SK-N-SH treated with all-trans-retinoic acid at 6 μM for 48 hours (cell line): ENCODE results near the gene ZNF805.

Source experiments
- ATAC-seq: fragments of 200-7000 bp; cut with Tn5 transposase; 3 replicates; pipeline ENCODE4 v1.9.1; 2020; ENCODE audit warnings: mild to moderate bottlenecking, moderate library complexity
- ARNTL ChIP-seq: fragments of 450-650 bp; formaldehyde crosslinking; IDR thresholded peaks from 2 replicates; pipeline ENCODE4 v1.5.0; 2020; ENCODE audit warnings: low read depth, mild to moderate bottlenecking, moderate library complexity, borderline replicate concordance
- BACH2 ChIP-seq: fragments of 250-450 bp; sonication (Bioruptor Pico); IDR thresholded peaks from 2 replicates; pipeline ENCODE4 v1.9.0; 2021; ENCODE audit warnings: mild to moderate bottlenecking, borderline replicate concordance
- CSDC2 ChIP-seq: fragments of 250-450 bp; sonication (Bioruptor Pico); IDR thresholded peaks from 2 replicates; pipeline ENCODE4 v1.5.0; 2020; ENCODE audit warnings: mild to moderate bottlenecking, moderate library complexity
- GLIS3 ChIP-seq: fragments of 250-450 bp; sonication (Bioruptor Pico); IDR thresholded peaks from 2 replicates; pipeline ENCODE4 v1.5.0; 2020; ENCODE audit warnings: mild to moderate bottlenecking, moderate library complexity
- ISL1 ChIP-seq: fragments of 250-450 bp; sonication (Bioruptor Pico); IDR thresholded peaks from 2 replicates; pipeline ENCODE4 v2.1.2; 2022; ENCODE audit warnings: mild to moderate bottlenecking, moderate library complexity
- OSR1 ChIP-seq: fragments of 250-450 bp; sonication (Bioruptor Pico); IDR thresholded peaks from 2 replicates; pipeline ENCODE4 v1.8.0; 2022; ENCODE audit warnings: moderate library complexity, mild to moderate bottlenecking, inconsistent platforms
- PPARA ChIP-seq: fragments of 250-450 bp; sonication (Bioruptor Pico); IDR thresholded peaks from 2 replicates; pipeline ENCODE4 v1.5.0; 2020; ENCODE audit warnings: mild to moderate bottlenecking, borderline replicate concordance
- RARB ChIP-seq: fragments of 250-450 bp; sonication (Bioruptor Pico); IDR thresholded peaks from 2 replicates; pipeline ENCODE4 v1.8.0; 2021; ENCODE audit warnings: mild to moderate bottlenecking, moderate library complexity
- SNAI2 ChIP-seq: fragments of 250-450 bp; sonication (Bioruptor Pico); IDR thresholded peaks from 2 replicates; pipeline ENCODE4 v1.5.0; 2020; ENCODE audit warnings: mild to moderate bottlenecking, moderate library complexity
- TCF4 ChIP-seq: fragments of 250-450 bp; sonication (Bioruptor Pico); IDR thresholded peaks from 2 replicates; pipeline ENCODE4 v1.8.0; 2021; ENCODE audit warnings: mild to moderate bottlenecking, moderate library complexity, borderline replicate concordance
- TOX ChIP-seq: fragments of 250-450 bp; sonication (Bioruptor Pico); IDR thresholded peaks from 2 replicates; pipeline ENCODE4 v1.8.0; 2021; ENCODE audit warnings: mild to moderate bottlenecking, moderate library complexity, borderline replicate concordance
- ZC3H10 ChIP-seq: fragments of 250-450 bp; sonication (Bioruptor Pico); IDR thresholded peaks from 2 replicates; pipeline ENCODE4 v1.5.1; 2021; ENCODE audit warnings: mild to moderate bottlenecking, moderate library complexity
- ZFP3 ChIP-seq: fragments of 250-450 bp; sonication (Bioruptor Pico); IDR thresholded peaks from 2 replicates; pipeline ENCODE4 v1.5.0; 2020; ENCODE audit warnings: mild to moderate bottlenecking, moderate library complexity
- ZFP30 ChIP-seq: fragments of 450-650 bp; formaldehyde crosslinking; IDR thresholded peaks from 2 replicates; pipeline ENCODE4 v1.5.0; 2022; ENCODE audit warnings: mild to moderate bottlenecking, moderate library complexity
- ZNF565 ChIP-seq: fragments of 450-650 bp; formaldehyde crosslinking; conservative IDR thresholded peaks from 2 replicates; pipeline ENCODE4 v1.5.0; 2020; ENCODE audit warnings: low read depth, mild to moderate bottlenecking, moderate library complexity
- ZNF8 ChIP-seq: fragments of 450-650 bp; formaldehyde crosslinking; IDR thresholded peaks from 2 replicates; pipeline ENCODE4 v1.5.0; 2020; ENCODE audit warnings: mild to moderate bottlenecking, moderate library complexity
- TF ChIP-seq, protein P1 (sequence below): fragments of 250-450 bp; sonication (Bioruptor Pico); IDR thresholded peaks from 2 replicates; pipeline ENCODE4 v1.8.0; 2021; ENCODE audit warnings: low read depth, mild to moderate bottlenecking, moderate library complexity, borderline replicate concordance
- TF ChIP-seq, protein P2 (sequence below): fragments of 250-450 bp; sonication (Bioruptor Pico); IDR thresholded peaks from 2 replicates; pipeline ENCODE4 v1.8.0; 2020; ENCODE audit warnings: mild to moderate bottlenecking, moderate library complexity, borderline replicate concordance
- TF ChIP-seq, protein P3 (sequence below): fragments of 250-450 bp; sonication (Bioruptor Pico); IDR thresholded peaks from 2 replicates; pipeline ENCODE4 v1.5.1; 2021; ENCODE audit warnings: mild to moderate bottlenecking, moderate library complexity
- TF ChIP-seq, protein P4 (sequence below): fragments of 250-450 bp; sonication (Bioruptor Pico); IDR thresholded peaks from 2 replicates; pipeline ENCODE4 v1.5.0; 2020; ENCODE audit warnings: mild to moderate bottlenecking, moderate library complexity
- TF ChIP-seq, protein P5 (sequence below): fragments of 250-450 bp; sonication (Bioruptor Pico); IDR thresholded peaks from 2 replicates; pipeline ENCODE4 v1.5.1; 2020; ENCODE audit warnings: low read depth, mild to moderate bottlenecking, moderate library complexity

Gene ZNF805

DNA sequence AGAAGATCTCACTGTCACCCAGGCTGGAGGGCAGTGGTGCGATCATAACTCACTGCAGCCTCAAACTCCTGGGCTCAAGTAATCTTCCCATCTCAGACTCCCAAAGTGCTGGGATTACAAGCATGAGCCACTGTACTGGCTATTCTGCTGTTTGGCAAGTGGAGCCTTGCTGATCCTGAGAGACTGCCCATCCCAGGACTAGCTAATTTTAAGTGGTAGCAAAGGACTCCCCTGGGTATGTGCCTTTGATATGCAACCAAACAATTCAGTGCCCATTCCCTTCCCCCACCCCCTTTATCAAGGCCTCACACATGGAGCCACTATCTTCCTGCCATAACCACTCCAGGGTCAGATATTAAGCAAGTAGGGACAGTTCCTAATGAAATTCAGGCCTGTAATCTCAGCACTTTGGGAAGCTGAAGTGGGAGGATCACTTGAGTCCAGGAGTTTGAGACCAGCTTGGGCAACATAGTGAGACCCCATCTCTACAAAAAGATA lies 22.9 kb downstream of the ZNF805 start (continued):
- TF ChIP-seq, protein P1, sequence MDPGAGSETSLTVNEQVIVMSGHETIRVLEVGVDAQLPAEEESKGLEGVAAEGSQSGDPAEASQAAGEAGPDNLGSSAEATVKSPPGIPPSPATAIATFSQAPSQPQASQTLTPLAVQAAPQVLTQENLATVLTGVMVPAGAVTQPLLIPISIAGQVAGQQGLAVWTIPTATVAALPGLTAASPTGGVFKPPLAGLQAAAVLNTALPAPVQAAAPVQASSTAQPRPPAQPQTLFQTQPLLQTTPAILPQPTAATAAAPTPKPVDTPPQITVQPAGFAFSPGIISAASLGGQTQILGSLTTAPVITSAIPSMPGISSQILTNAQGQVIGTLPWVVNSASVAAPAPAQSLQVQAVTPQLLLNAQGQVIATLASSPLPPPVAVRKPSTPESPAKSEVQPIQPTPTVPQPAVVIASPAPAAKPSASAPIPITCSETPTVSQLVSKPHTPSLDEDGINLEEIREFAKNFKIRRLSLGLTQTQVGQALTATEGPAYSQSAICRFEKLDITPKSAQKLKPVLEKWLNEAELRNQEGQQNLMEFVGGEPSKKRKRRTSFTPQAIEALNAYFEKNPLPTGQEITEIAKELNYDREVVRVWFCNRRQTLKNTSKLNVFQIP (CRISPR knock-in tag), result no peak

DNA sequence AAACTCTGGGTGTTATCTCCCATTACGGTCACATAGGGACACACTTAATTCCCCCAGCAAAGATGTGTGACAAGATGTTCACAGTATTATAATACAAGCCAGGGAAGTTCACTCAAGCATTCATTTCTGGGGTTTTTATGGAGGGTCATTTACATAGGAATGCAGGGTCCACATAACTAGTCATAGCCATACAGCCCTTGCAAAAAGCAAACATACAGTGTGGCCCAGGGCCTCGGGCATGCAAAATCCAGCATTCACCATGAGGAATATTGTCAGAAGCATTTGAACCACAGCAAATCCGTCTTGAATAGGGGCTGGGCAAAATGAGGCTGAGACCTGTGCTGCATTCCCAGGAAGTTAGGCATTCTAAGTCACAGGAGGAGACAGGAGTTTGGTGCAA lies 26.9 kb downstream of the ZNF805 start:
- no peak for ATAC-seq
- TF ChIP-seq ZNF8 (CRISPR knock-in tag) (no peak), BACH2 (CRISPR knock-in tag) (no peak), ZNF565 (CRISPR knock-in tag) (no peak), ZC3H10 (CRISPR knock-in tag) (no peak), PPARA (no peak), SNAI2 (CRISPR knock-in tag) (no peak), CSDC2 (CRISPR knock-in tag) (no peak), OSR1 (CRISPR knock-in tag) (no peak), GLIS3 (CRISPR knock-in tag) (no peak), ISL1 (no peak), ZFP30 (CRISPR knock-in tag) (no peak), RARB (CRISPR knock-in tag) (no peak), TCF4 (CRISPR knock-in tag) (no peak), TOX (CRISPR knock-in tag) (no peak), ZFP3 (CRISPR knock-in tag) (no peak)
- TF ChIP-seq, protein P2, sequence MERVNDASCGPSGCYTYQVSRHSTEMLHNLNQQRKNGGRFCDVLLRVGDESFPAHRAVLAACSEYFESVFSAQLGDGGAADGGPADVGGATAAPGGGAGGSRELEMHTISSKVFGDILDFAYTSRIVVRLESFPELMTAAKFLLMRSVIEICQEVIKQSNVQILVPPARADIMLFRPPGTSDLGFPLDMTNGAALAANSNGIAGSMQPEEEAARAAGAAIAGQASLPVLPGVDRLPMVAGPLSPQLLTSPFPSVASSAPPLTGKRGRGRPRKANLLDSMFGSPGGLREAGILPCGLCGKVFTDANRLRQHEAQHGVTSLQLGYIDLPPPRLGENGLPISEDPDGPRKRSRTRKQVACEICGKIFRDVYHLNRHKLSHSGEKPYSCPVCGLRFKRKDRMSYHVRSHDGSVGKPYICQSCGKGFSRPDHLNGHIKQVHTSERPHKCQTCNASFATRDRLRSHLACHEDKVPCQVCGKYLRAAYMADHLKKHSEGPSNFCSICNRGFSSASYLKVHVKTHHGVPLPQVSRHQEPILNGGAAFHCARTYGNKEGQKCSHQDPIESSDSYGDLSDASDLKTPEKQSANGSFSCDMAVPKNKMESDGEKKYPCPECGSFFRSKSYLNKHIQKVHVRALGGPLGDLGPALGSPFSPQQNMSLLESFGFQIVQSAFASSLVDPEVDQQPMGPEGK (CRISPR knock-in tag), result no peak
- TF ChIP-seq, protein P3, sequence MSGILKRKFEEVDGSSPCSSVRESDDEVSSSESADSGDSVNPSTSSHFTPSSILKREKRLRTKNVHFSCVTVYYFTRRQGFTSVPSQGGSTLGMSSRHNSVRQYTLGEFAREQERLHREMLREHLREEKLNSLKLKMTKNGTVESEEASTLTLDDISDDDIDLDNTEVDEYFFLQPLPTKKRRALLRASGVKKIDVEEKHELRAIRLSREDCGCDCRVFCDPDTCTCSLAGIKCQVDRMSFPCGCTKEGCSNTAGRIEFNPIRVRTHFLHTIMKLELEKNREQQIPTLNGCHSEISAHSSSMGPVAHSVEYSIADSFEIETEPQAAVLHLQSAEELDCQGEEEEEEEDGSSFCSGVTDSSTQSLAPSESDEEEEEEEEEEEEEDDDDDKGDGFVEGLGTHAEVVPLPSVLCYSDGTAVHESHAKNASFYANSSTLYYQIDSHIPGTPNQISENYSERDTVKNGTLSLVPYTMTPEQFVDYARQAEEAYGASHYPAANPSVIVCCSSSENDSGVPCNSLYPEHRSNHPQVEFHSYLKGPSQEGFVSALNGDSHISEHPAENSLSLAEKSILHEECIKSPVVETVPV (CRISPR knock-in tag), result no peak
- TF ChIP-seq, protein P4, sequence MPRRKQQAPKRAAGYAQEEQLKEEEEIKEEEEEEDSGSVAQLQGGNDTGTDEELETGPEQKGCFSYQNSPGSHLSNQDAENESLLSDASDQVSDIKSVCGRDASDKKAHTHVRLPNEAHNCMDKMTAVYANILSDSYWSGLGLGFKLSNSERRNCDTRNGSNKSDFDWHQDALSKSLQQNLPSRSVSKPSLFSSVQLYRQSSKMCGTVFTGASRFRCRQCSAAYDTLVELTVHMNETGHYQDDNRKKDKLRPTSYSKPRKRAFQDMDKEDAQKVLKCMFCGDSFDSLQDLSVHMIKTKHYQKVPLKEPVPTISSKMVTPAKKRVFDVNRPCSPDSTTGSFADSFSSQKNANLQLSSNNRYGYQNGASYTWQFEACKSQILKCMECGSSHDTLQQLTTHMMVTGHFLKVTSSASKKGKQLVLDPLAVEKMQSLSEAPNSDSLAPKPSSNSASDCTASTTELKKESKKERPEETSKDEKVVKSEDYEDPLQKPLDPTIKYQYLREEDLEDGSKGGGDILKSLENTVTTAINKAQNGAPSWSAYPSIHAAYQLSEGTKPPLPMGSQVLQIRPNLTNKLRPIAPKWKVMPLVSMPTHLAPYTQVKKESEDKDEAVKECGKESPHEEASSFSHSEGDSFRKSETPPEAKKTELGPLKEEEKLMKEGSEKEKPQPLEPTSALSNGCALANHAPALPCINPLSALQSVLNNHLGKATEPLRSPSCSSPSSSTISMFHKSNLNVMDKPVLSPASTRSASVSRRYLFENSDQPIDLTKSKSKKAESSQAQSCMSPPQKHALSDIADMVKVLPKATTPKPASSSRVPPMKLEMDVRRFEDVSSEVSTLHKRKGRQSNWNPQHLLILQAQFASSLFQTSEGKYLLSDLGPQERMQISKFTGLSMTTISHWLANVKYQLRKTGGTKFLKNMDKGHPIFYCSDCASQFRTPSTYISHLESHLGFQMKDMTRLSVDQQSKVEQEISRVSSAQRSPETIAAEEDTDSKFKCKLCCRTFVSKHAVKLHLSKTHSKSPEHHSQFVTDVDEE (CRISPR knock-in tag), result no peak
- TF ChIP-seq, protein P5, sequence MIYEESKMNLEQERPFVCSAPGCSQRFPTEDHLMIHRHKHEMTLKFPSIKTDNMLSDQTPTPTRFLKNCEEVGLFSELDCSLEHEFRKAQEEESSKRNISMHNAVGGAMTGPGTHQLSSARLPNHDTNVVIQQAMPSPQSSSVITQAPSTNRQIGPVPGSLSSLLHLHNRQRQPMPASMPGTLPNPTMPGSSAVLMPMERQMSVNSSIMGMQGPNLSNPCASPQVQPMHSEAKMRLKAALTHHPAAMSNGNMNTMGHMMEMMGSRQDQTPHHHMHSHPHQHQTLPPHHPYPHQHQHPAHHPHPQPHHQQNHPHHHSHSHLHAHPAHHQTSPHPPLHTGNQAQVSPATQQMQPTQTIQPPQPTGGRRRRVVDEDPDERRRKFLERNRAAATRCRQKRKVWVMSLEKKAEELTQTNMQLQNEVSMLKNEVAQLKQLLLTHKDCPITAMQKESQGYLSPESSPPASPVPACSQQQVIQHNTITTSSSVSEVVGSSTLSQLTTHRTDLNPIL (CRISPR knock-in tag), result no peak

DNA sequence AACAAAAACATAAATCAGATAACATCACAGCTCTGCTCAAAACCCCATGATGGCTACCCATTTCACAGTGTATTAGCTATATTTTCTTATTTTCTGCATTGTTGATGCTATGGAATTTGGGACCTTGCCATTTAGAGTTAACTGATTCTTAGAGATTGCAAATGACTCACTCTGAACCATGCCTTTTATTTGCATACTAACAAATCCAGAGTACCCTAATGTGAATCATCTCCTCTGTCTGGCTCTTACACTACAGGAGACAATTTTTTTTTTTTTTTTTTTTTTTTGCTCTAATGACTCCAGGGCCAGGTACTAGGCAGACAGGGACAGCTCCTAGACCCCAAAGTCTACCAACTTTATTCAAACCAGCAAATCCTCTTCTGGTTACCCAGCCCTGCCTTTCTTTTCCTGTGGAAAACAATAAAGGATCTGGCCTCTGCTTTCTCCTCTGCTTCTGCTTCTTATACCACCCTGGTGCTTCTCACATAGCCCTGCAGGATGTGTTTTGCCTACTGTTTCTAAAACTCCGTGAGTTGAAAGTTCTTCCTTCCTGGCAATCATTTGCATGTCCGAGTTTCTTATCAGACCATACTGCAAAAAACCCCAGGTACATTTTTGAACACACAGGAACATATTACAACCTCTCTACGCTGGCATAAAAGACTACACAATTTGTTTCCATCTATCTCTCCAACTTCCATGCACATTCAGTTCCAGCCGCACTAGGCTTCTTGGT lies 29.3 kb downstream of the ZNF805 start:
- peak; percentile 94 for ATAC-seq
- TF ChIP-seq, protein P3 (CRISPR knock-in tag), result no peak
- TF ChIP-seq ZC3H10 (CRISPR knock-in tag) (no peak), BACH2 (CRISPR knock-in tag) (no peak), PPARA (no peak), ARNTL (CRISPR knock-in tag) (no peak), ZNF565 (CRISPR knock-in tag) (no peak), ZNF8 (CRISPR knock-in tag) (no peak), GLIS3 (CRISPR knock-in tag) (no peak), TCF4 (CRISPR knock-in tag) (no peak), SNAI2 (CRISPR knock-in tag) (no peak), CSDC2 (CRISPR knock-in tag) (no peak), TOX (CRISPR knock-in tag) (no peak)
- TF ChIP-seq, protein P4 (CRISPR knock-in tag), result no peak
